Ishikawa (cell line): ENCODE data around the gene PFKP.

Experiments used
- CEBPB ChIP-seq: IDR thresholded peaks from 2 replicates; pipeline ENCODE4 v1.6.1; 2012
- CREB1 ChIP-seq: IDR thresholded peaks from 2 replicates; pipeline ENCODE4 v1.6.1; 2012; ENCODE audit warnings: low read depth
- EGR1 ChIP-seq: IDR thresholded peaks from 2 replicates; pipeline ENCODE4 v1.6.1; 2012
- EP300 ChIP-seq: IDR thresholded peaks from 2 replicates; pipeline ENCODE4 v1.6.1; 2012; ENCODE audit warnings: borderline replicate concordance
- FOXM1 ChIP-seq: IDR thresholded peaks from 2 replicates; pipeline ENCODE4 v1.6.1; 2012; ENCODE audit warnings: low read depth, borderline replicate concordance
- MAX ChIP-seq: IDR thresholded peaks from 2 replicates; pipeline ENCODE4 v1.6.1; 2012
- NFIC ChIP-seq: IDR thresholded peaks from 2 replicates; pipeline ENCODE4 v1.6.1; 2012
- RAD21 ChIP-seq: IDR thresholded peaks from 2 replicates; pipeline ENCODE4 v1.6.1; 2012; ENCODE audit warnings: low read depth
- REST ChIP-seq: IDR thresholded peaks from 2 replicates; pipeline ENCODE4 v1.6.1; 2012; ENCODE audit warnings: low read depth, mild to moderate bottlenecking
- TAF1 ChIP-seq: IDR thresholded peaks from 2 replicates; pipeline ENCODE4 v1.6.1; 2012; ENCODE audit warnings: low read depth, mild to moderate bottlenecking
- TCF12 ChIP-seq: IDR thresholded peaks from 2 replicates; pipeline ENCODE4 v1.6.1; 2012; ENCODE audit warnings: low read depth
- TEAD4 ChIP-seq: IDR thresholded peaks from 2 replicates; pipeline ENCODE4 v1.6.1; 2012
- USF1 ChIP-seq: IDR thresholded peaks from 2 replicates; pipeline ENCODE4 v1.6.1; 2012
- YY1 ChIP-seq: IDR thresholded peaks from 2 replicates; pipeline ENCODE4 v1.6.1; 2012; ENCODE audit warnings: low read depth
- ZBTB7A ChIP-seq: IDR thresholded peaks from 2 replicates; pipeline ENCODE4 v1.6.1; 2012; ENCODE audit warnings: low read depth

Gene PFKP

GRCh38 chr10:3133948-3134347, 66.6 kb downstream of the PFKP start:
- no peak for TF ChIP-seq CEBPB
- TF ChIP-seq REST, result no peak
- no peak for TF ChIP-seq TAF1
- TF ChIP-seq TEAD4, result no peak
- TF ChIP-seq USF1, result no peak
- no peak for TF ChIP-seq MAX
- no peak for TF ChIP-seq EP300
- TF ChIP-seq FOXM1, result no peak
- no peak for TF ChIP-seq YY1
- no peak for TF ChIP-seq RAD21
- TF ChIP-seq NFIC, result no peak
- no peak for TF ChIP-seq EGR1
- no peak for TF ChIP-seq ZBTB7A
- TF ChIP-seq CREB1, result no peak
- TF ChIP-seq TCF12, result no peak

GRCh38 chr10:3135006-3135405, 67.7 kb downstream of the PFKP start:
- TF ChIP-seq REST, result no peak
- no peak for TF ChIP-seq RAD21
- no peak for TF ChIP-seq CREB1
- no peak for TF ChIP-seq FOXM1
- TF ChIP-seq ZBTB7A, result no peak

- TF ChIP-seq TCF12 (no peak), REST (no peak), YY1 (no peak), CEBPB (no peak), NFIC (no peak), FOXM1 (no peak)
Observed at GRCh38 chr10:3136336-3136735, 69.0 kb downstream of the PFKP start.

GRCh38 chr10:3136763-3137611, 69.6 kb downstream of the PFKP start:
- TF ChIP-seq ZBTB7A, result no peak
- TF ChIP-seq EGR1, result no peak
- TF ChIP-seq MAX, result no peak
- TF ChIP-seq TEAD4, result no peak
- no peak for TF ChIP-seq TAF1
- no peak for TF ChIP-seq REST
- TF ChIP-seq FOXM1, result no peak
- TF ChIP-seq NFIC, result no peak
- TF ChIP-seq CREB1, result no peak
- no peak for TF ChIP-seq RAD21
